Stimulated activated naive B cell treated with anti-CD40 and anti-IgM and Interleukin-4, amounts not matched to agents 10 μg/mL and 1 μg/mL and 100 μg/mL, for 72 hours (primary cell): ENCODE data around the gene CYB561.
A peak's percentile ranks its signal among the peaks of the same experiment; 100 is the strongest.

Experiments used
- ATAC-seq, 2 donors: fragments of 150-1000 bp; cut with Tn5 transposase; replicated peaks; 2 replicates each; pipeline ENCODE4 v1.10.0; 2021; ENCODE audit warnings: moderate library complexity in 1 of 2
- DNase-seq: peaks from one replicate; pipeline ENCODE4 v3.0.0; 2021
- H3K27ac Mint-ChIP-seq: one replicate; pipeline ENCODE4 v1.8.0; 2022; ENCODE audit warnings: mild to moderate bottlenecking, mixed read lengths
- H3K27me3 Mint-ChIP-seq, 2 donors: one replicate each; pipeline ENCODE4 v1.8.0; 2022; ENCODE audit warnings: mixed read lengths in 2 of 2
- H3K36me3 Mint-ChIP-seq, 2 donors: one replicate each; pipeline ENCODE4 v1.8.0; 2022; ENCODE audit warnings: mixed read lengths in 2 of 2, mild to moderate bottlenecking in 1 of 2
- H3K4me1 Mint-ChIP-seq, 2 donors: one replicate each; pipeline ENCODE4 v1.8.0; 2022; ENCODE audit warnings: mixed read lengths in 2 of 2, mild to moderate bottlenecking in 1 of 2
- H3K4me3 Mint-ChIP-seq, 2 donors: one replicate each; pipeline ENCODE4 v1.8.0; 2022; ENCODE audit warnings: mild to moderate bottlenecking in 2 of 2, mixed read lengths in 2 of 2, moderate library complexity in 1 of 2
- H3K9me3 Mint-ChIP-seq, 2 donors: one replicate each; pipeline ENCODE4 v1.8.0; 2022; ENCODE audit warnings: mixed read lengths in 2 of 2, mild to moderate bottlenecking in 1 of 2

Gene CYB561

DNA sequence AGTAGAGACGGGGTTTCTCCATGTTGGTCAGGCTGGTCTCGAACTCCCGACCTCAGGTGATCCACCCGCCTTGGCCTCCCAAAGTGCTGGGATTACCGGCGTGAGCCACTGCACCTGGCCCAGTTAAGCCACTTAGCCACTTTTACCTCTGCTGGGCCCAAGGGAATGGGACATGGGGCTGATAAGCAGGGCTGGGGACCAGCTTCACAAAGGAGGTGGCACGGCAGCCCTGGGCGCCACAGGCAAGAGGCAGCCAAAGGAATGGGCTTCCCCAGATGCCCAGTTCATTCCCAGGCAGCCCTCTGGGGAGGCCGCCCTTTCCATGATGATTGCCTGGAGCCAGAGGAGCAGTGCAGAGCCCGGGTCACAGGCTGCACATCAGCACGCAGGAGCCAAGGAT lies 5.0 kb upstream of the CYB561 start:
- no peaks in the 10 kb centered on the region for H3K9me3 Mint-ChIP-seq
- no peak for DNase-seq
- ATAC-seq: no peak
- H3K4me1 Mint-ChIP-seq: peaks cover 21 to 32% of the 10 kb centered on the region in 2 donors
- no peak overlapping the region for H3K27ac Mint-ChIP-seq
- H3K27me3 Mint-ChIP-seq: peaks cover 28 to 46% of the 10 kb centered on the region in 2 donors
- H3K4me3 Mint-ChIP-seq: no peak overlapping the region
- no peaks in the 10 kb centered on the region for H3K36me3 Mint-ChIP-seq

DNA sequence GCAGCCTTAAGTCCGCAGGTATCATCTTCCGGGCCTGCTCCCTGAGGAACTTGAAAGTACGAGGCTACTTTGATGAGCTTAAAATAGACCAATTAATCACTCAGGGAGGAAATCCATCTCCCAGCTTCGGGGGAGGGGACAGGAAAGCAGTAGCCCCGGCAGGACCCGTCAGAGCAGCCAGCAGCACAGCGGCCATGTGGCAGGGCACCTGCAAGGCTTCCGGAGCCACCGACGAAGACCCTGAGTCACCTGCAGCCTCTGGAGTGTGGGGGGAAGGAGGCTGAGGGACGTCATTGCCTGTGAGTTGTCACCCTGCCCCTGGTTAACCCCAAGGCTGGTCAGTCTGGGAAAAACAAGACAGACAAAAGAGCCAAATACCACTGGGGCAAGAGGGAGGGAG lies 4.4 kb upstream of the CYB561 start:
- Mint-ChIP-seq H3K27me3 (peaks cover 28 to 40% of the 10 kb centered on the region in 2 donors), H3K9me3 (no peaks in the 10 kb centered on the region), H3K4me3 (no peak overlapping the region), H3K4me1 (peaks cover 21 to 32% of the 10 kb centered on the region in 2 donors), H3K36me3 (no peaks in the 10 kb centered on the region), H3K27ac (no peak overlapping the region)
- ATAC-seq (no peak), DNase-seq (no peak)

DNA sequence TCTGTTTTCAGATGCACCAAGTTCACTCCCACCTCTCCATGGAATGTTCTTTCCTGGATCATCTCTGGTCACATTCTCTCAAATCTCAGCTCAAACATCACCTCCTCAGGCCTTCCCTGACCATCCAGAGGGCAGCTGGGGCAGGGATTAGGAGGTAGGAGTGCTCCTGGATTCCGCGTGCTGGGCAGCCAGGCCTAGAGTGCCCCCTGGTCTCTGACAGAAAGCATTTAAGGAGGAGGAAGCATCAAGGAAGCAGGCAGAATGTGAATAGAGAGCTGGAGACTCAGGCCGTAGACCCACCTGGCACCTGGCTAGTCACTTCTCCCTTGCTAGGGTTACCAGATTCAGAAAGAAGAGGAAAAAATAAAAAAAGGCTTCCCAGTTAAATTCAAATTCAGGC lies 2.5 kb upstream of the CYB561 start:
- no peaks in the 10 kb centered on the region for H3K9me3 Mint-ChIP-seq
- H3K4me3 Mint-ChIP-seq: no peak overlapping the region
- ATAC-seq (no peak), DNase-seq (no peak)
- no peaks in the 10 kb centered on the region for H3K36me3 Mint-ChIP-seq
- peaks cover 19 to 26% of the 10 kb centered on the region in 2 donors for H3K27me3 Mint-ChIP-seq
- peaks cover 24 to 38% of the 10 kb centered on the region in 2 donors for H3K4me1 Mint-ChIP-seq
- no peak overlapping the region for H3K27ac Mint-ChIP-seq

DNA sequence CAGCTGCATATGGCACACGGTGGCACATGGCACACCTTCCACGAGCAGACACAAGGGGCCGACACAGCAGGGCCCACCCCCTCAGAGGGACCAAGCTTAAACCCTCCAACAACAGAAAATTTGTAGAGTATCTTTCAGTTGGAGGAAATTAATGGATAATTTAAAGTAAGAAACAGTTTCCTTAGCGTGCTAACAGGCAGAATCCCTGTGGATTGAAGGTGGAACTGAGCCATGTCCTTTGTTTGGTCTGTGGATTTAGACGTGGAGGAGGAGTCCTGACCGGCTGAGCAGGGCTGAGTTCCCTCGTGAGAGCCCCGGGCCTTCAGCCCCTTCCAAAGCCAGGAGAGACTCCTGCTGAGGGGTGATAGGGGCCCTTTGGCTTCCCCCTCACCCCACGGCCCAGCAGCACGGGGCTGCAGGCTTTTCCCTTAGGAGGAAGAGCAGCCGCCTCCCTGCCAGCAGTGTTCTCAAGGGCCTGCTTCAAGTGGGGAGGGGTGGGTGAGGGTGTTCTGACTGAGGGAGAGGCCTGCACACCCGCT lies 1.4 kb upstream of the CYB561 start:
- H3K4me3 Mint-ChIP-seq: peak overlapping the region; percentile 75 to 78
- ATAC-seq (no peak), DNase-seq (no peak)
- H3K27ac Mint-ChIP-seq: peak overlapping the region; percentile 96
- peaks cover 24 to 42% of the 10 kb centered on the region in 2 donors for H3K4me1 Mint-ChIP-seq
- H3K27me3 Mint-ChIP-seq: peaks cover 17 to 25% of the 10 kb centered on the region in 2 donors
- no peaks in the 10 kb centered on the region for H3K9me3 Mint-ChIP-seq
- no peaks in the 10 kb centered on the region for H3K36me3 Mint-ChIP-seq

DNA sequence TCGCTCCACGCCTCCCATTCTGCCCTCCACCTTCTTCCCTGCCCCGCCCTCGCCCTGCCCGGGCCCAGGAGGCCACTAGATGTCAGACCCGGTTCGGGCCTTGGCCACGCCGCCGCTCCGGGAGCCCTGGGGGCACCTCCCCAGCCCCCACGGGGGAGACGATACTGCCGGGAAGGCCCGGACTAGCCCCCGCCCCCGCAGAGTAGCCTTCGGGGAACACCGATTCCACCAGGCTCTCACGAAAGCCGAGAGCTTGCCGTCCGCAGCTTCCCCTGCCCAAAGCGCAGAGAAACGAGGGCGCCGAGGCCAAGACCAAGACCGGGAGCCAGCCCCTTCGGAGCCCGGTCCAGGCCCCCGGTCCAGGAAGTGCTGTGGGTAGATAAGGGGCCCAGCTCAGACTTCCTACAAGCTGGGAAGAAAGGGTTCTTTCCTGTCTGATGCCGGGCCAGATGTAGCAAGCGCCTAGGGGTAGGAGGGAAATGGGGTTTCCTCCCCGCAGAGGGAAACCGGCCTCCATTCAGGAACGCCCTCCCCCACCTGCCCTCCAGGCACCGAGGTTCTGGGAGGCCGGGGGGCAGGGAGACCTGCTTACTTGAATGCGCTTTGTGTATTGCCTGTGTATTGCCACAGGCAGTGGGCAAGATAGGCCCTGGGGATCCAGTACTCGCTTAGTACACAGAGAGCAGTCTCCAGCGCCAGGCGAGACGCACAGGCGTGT lies 806 bp upstream of the CYB561 start:
- no peaks in the 10 kb centered on the region for H3K9me3 Mint-ChIP-seq
- peak; percentile 57 to 59 for ATAC-seq
- peaks cover 15 to 22% of the 10 kb centered on the region in 2 donors for H3K27me3 Mint-ChIP-seq
- peak overlapping the region; percentile 75 to 78 for H3K4me3 Mint-ChIP-seq
- peaks cover 25 to 45% of the 10 kb centered on the region in 2 donors for H3K4me1 Mint-ChIP-seq
- H3K36me3 Mint-ChIP-seq: no peaks in the 10 kb centered on the region
- H3K27ac Mint-ChIP-seq: peak overlapping the region; percentile 96
- DNase-seq: peak; percentile 80

DNA sequence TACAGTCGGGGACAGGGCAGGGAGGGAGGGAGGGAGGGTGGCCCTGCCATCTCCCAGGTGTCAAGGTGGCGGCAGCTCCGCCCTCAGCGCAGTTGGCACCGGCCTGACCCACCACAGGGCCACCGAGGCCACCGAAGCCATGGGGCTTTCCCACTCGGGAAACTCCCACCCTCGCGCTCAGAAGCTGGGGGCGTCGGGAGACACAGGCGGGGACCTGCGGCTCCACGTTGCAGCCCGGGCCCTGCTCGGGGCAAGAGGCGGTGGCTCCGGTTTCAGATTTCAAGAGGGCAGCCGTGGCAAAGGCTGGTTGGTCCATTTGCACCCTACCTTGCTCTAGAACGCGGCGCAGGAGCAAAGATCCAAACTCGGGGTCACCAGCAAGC lies 544 bp downstream of the CYB561 start:
- peaks cover 9 to 13% of the 10 kb centered on the region in 2 donors for H3K27me3 Mint-ChIP-seq
- peaks cover 27 to 47% of the 10 kb centered on the region in 2 donors for H3K4me1 Mint-ChIP-seq
- H3K4me3 Mint-ChIP-seq: peak overlapping the region; percentile 79 to 83
- H3K36me3 Mint-ChIP-seq: no peaks in the 10 kb centered on the region
- ATAC-seq: peak; percentile 35 to 37
- peak; percentile 60 for DNase-seq
- H3K27ac Mint-ChIP-seq: peak overlapping the region; percentile 95
- no peaks in the 10 kb centered on the region for H3K9me3 Mint-ChIP-seq

DNA sequence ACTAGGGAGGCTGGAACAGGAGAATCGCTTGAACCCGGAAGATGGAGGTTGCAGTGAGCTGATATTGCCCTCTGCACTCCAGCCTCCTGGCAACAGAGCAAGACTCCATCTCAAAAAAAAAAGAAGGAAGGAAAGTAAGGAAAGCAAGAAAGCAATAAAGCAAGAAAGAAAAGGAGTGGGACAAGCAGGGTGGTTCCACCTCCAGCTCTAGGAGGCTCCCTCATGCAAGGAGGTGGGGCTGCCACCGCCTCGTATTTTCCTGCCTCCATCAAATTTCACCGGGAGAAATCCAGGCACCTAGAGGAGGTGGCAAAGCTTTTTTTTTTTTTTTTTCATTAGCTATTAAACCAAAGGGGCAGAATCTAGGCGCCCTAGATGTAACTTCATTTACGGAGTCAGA lies 1.0 kb downstream of the CYB561 start:
- peaks cover 8 to 10% of the 10 kb centered on the region in 2 donors for H3K27me3 Mint-ChIP-seq
- ATAC-seq (no peak), DNase-seq (no peak)
- peak overlapping the region; percentile 77 for H3K27ac Mint-ChIP-seq
- H3K9me3 Mint-ChIP-seq: no peaks in the 10 kb centered on the region
- H3K36me3 Mint-ChIP-seq: no peaks in the 10 kb centered on the region
- H3K4me3 Mint-ChIP-seq: peak overlapping the region; percentile 79 to 83
- peaks cover 29 to 47% of the 10 kb centered on the region in 2 donors for H3K4me1 Mint-ChIP-seq

DNA sequence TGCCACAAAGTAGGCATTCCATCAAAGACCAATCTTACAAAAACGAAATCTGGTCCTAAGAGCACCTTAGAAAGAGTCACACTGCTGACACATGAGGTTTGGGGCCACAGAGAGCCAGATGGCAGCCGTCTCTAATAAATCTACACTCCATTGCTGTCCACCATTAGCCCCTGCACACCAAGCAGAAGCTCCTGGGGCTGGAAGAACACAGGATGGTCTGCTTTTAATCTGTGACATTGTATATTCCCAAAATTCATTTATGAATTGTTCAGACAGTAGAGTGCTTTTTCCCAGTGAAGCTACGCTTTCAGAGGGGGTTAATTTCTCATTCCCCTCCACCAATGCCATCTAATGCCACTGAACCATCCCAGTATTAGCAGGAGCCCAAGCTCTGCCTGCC lies 1.6 kb downstream of the CYB561 start:
- ATAC-seq (no peak), DNase-seq (no peak)
- Mint-ChIP-seq H3K4me1 (peaks cover 31 to 48% of the 10 kb centered on the region in 2 donors), H3K9me3 (no peaks in the 10 kb centered on the region), H3K36me3 (no peaks in the 10 kb centered on the region), H3K27me3 (peaks cover 4 to 6% of the 10 kb centered on the region in 2 donors), H3K4me3 (peak overlapping the region in 1 of 2 donors; percentile 79), H3K27ac (peak overlapping the region; percentile 77)

DNA sequence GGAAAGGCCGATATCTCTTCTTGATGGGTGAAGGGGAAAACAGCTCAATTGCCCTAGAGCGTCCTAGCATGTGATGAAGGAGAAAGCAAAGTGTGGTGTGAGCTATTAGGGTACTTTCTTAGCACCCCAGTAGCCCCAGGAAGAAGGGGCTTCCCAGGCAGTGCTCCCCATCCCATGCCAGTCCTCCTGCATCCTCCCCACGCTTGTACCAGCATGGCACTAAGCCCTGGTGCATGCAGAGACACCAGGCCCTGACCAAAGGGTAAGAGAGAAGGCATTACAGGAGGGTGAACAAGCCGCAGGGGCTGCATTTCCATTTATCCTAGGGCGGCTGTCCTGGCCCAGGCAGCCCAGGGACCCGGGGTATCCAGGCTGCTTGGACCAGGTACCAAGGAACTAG lies 3.1 kb downstream of the CYB561 start:
- Mint-ChIP-seq H3K9me3 (no peaks in the 10 kb centered on the region), H3K4me3 (no peak overlapping the region), H3K27ac (no peak overlapping the region), H3K27me3 (peaks cover 0 to under 1% of the 10 kb centered on the region in 2 donors), H3K4me1 (peaks cover 28 to 52% of the 10 kb centered on the region in 2 donors), H3K36me3 (no peaks in the 10 kb centered on the region)
- DNase-seq (no peak), ATAC-seq (no peak)

DNA sequence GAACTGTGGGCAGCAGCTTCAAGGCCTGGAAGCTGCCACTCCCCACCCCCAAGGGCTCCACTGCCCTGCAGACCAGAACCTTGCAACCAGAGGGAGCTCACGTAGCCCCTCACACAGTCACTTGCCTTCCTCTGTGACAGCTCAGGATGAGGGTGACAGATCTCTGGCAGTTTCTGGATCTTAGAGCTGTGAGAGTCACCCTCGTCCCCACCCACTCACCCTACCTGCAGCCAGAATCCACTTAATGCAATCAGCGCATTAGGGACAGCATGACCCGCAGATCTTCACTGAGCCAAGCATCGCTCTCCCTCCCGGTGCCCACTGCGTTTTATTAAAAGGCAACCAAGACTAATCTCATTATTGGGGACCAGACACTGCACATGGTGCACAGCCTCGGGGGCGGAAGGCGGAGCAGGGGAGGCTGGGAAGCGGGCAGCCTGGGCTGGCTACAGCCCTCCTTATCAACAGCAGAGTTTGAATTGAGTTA lies 3.5 kb downstream of the CYB561 start:
- Mint-ChIP-seq H3K27me3 (peaks cover 0 to 4% of the 10 kb centered on the region in 2 donors), H3K4me1 (peaks cover 26 to 50% of the 10 kb centered on the region in 2 donors), H3K36me3 (no peaks in the 10 kb centered on the region), H3K27ac (no peak overlapping the region), H3K4me3 (no peak overlapping the region), H3K9me3 (no peaks in the 10 kb centered on the region)
- no peak for DNase-seq
- ATAC-seq: no peak

DNA sequence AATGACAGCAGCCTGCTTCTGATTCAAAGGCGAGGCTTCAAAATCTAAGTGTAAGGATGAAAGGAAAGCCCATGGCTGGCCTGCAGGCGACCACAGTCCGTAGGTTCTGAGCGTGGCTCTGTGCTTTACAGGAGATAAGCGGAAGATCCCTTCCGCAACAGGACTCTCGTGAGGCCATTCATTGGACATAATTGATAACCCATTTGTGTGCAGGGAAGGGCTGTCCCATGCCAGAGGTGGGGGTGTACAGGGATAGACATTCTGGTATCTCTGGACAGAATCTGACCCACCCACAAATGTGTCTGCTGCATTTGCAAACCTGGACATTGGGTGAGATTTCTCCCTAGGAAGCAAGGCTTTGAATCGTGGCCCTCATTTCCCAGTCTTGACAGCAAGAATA lies 4.0 kb downstream of the CYB561 start:
- no peak overlapping the region for H3K27ac Mint-ChIP-seq
- ATAC-seq: no peak
- H3K27me3 Mint-ChIP-seq: peaks cover 0 to 7% of the 10 kb centered on the region in 2 donors
- H3K36me3 Mint-ChIP-seq: no peaks in the 10 kb centered on the region
- DNase-seq: no peak
- H3K9me3 Mint-ChIP-seq: no peaks in the 10 kb centered on the region
- peaks cover 21 to 45% of the 10 kb centered on the region in 2 donors for H3K4me1 Mint-ChIP-seq
- no peak overlapping the region for H3K4me3 Mint-ChIP-seq

DNA sequence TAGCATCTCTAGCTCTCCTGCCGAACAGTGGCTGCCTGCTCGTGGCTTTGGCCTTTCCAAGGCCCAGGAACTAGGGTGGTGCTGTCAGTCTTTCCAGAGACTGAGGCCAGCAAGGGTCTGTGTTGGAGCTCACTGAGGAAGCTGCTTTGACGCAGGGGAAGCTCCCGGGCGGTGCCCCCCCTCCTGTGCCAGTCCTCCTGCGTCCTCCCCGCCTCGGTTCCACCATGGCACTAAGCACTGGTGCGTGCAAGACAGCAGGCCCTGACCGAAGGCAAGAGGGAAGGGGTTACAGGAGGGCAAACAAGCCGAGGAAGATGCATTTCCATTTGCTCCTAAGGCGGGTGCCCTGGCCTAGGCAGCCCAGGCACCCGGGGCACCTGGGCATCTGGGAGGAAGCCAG lies 4.5 kb downstream of the CYB561 start:
- ATAC-seq: no peak

DNA sequence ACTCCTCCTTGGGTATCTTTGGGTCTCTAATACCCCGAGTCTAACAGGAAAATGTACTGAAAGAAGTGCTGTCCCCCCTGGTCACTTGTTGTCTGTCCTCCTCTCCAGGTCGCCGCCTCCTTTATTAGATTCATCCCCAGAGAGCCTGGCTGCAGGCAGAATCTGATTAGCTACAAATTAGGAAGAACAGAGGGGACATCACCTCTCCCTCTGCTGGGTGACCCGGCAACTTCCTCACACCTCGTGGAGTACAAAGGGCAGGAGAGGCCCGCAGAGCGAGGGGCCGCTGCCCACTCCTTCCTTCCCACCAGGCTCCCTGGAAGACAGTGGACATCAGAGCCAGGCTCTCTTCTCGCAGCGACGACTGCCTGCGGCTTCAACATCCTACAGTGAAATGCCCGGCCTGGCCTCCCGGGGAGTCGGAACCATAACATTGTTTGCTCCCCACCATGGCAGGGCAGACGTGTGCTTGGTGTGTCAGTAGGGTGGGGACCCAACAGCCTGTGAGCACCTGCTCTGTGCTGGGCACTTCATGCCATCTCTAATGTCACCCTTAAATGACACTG lies 5.3 kb downstream of the CYB561 start:
- Mint-ChIP-seq H3K27me3 (peaks cover 0 to 15% of the 10 kb centered on the region in 2 donors), H3K36me3 (peaks cover 0 to 6% of the 10 kb centered on the region in 2 donors), H3K27ac (peak overlapping the region; percentile 38), H3K4me1 (peaks cover 20 to 43% of the 10 kb centered on the region in 2 donors), H3K9me3 (no peaks in the 10 kb centered on the region), H3K4me3 (no peak overlapping the region)
- no peak for DNase-seq
- no peak for ATAC-seq

More for the DNA sequence above, 4.5 kb downstream of the CYB561 start:
- Mint-ChIP-seq H3K27ac (no peak overlapping the region), H3K27me3 (peaks cover 0 to 12% of the 10 kb centered on the region in 2 donors), H3K36me3 (peaks cover 0 to 2% of the 10 kb centered on the region in 2 donors), H3K4me1 (peaks cover 20 to 40% of the 10 kb centered on the region in 2 donors), H3K4me3 (no peak overlapping the region), H3K9me3 (no peaks in the 10 kb centered on the region)
- no peak for DNase-seq

DNA sequence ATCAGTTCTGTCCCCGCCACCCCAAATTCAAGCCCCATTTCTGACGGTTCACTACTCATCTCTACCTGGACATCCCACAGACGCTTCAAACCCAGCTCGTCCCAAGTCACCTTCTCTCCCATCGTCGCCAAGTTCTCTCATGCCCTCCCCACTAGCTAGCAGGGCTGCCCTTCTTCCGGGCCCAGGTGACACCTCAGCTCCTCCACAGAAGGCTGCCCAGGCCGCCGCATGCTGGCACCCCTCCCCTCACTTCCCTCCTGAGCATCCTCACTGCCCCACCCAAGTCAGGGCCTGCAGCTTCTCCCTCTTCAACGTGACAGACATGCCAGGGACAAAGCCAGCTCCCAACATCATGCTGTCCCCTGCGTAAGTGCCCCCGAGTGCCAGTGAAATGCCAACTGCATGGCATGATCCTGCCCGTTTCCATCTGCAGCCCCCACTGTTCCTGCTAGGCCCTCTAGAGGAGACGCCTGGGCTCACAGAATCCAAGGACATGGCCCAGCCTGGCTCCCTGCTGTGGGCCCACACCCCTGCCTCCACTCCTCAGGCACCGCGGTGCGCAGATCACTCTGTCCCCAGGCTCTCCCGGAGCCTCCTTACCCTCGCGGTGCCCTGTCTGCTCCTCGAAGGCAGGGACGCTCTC lies 5.9 kb downstream of the CYB561 start:
- peak overlapping the region in 1 of 2 donors; percentile 1 for H3K4me3 Mint-ChIP-seq
- no peaks in the 10 kb centered on the region for H3K9me3 Mint-ChIP-seq
- peaks cover 25 to 49% of the 10 kb centered on the region in 2 donors for H3K4me1 Mint-ChIP-seq
- no peak for DNase-seq
- peaks cover 2 to 12% of the 10 kb centered on the region in 2 donors for H3K36me3 Mint-ChIP-seq
- H3K27ac Mint-ChIP-seq: peak overlapping the region; percentile 38
- no peak for ATAC-seq
- H3K27me3 Mint-ChIP-seq: peaks cover 0 to 15% of the 10 kb centered on the region in 2 donors
